Upper lobe of right lung (tissue), 1 donor: Measurements from ENCODE around the gene TSEN54. TPM values are rescaled to one million over a fixed set of nuclear protein-coding genes. Genes with fewer than 3 reads are reported as not detected.
A peak's percentile ranks its signal among the peaks of the same experiment; 100 is the strongest.

Source experiments
- ATAC-seq: fragments of 200-7000 bp; cut with Tn5 transposase; one replicate; pipeline ENCODE4 v1.9.1; 2020; ENCODE audit warnings: mild to moderate bottlenecking, moderate library complexity
- DNase-seq: peaks from one replicate; pipeline ENCODE4 v3.0.0-alpha.2; 2020
- H3K27ac ChIP-seq: fragments of 200-600 bp; one replicate; pipeline ENCODE4 v1.8.0; 2022
- H3K27me3 ChIP-seq: fragments of 200-600 bp; one replicate; pipeline ENCODE4 v1.8.0; 2022; ENCODE audit warnings: mild to moderate bottlenecking
- H3K36me3 ChIP-seq: fragments of 200-600 bp; one replicate; pipeline ENCODE4 v1.8.0; 2022
- H3K4me1 ChIP-seq: fragments of 200-600 bp; one replicate; pipeline ENCODE4 v1.8.0; 2022
- H3K4me3 ChIP-seq: fragments of 200-600 bp; one replicate; pipeline ENCODE4 v1.8.0; 2022; ENCODE audit warnings: mild to moderate bottlenecking
- H3K9me3 ChIP-seq: fragments of 200-600 bp; one replicate; pipeline ENCODE4 v1.8.0; 2022
- intact Hi-C: fragments of 100-400 bp; cut with DNase I; formaldehyde crosslinking; loops from one replicate; pipeline ENCODE4 v1.11.0; 2022
- microRNA-seq: library from miRNA; unstranded; fragments of <30 nt; microRNA quantifications from one replicate; pipeline ENCODE4 v1.2.0, GENCODE V29; 2020; ENCODE audit warnings: borderline microRNAs expressed
- total RNA-seq: library from RNA; stranded (reverse); fragmentation: NEBNext Ultra II Directional; extraction: Animal tissue kit (Norgen Biotek cat#: 25700); gene quantifications from one replicate; pipeline ENCODE4 v1.2.1, GENCODE V29; 2021
- TF ChIP-seq, protein P1 (sequence below): fragments of 200-600 bp; IDR thresholded peaks from one replicate; pipeline ENCODE4 v1.8.0; 2022; ENCODE audit warnings: antibody characterized with exemption
- donor health status: DM: no; HTN: yes; CAD: no; lungs with severe emphysema.

TSEN54 gene
- total RNA-seq, 1 donor from 2014 or later, result 21.6 TPM

DNA sequence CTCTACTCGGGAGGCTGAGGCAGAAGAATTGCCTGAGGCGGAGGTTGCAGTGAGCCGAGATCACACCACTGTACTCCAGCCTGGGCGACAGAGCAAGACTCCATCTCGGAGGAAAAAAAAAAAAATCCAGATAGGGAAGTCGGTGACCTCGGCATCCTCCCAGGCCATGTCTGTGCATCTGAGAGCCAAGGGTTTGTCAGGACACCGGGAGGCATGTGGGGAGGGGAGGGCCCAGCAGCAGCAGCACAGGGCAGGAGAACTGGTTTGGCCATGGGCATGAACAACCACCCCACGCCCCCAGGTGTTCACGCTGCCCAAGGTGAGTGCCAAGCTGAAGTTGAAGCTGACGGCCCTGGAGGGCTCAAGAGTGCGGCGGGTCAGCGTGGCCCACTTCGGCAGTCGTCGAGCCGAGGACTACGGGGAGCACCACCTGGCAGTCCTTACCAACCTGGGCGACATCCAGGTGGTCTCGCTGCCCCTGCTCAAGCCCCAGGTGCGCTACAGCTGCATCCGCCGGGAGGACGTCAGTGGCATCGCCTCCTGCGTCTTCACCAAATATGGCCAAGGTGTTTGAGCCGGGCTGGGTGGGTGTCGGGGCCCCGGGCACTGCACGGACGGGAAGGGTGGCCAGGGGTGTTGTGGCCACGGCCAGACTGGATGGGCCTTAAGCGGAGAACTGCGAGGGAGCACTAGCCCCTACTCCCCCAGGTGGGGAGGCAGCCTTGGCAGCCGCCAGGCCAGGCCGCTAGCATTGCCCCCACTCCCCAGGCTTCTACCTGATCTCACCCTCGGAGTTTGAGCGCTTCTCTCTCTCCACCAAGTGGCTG, 56.6 kb downstream of the TSEN54 start:
- H3K9me3 ChIP-seq, result no peaks in the 10 kb centered on the region
- peak; percentile 60 for DNase-seq
- H3K4me3 ChIP-seq, result no peak overlapping the region
- no peaks in the 10 kb centered on the region for H3K4me1 ChIP-seq
- ATAC-seq, result no peak
- no peaks in the 10 kb centered on the region for H3K36me3 ChIP-seq
- H3K27me3 ChIP-seq, result no peaks in the 10 kb centered on the region
- TF ChIP-seq, protein P1, sequence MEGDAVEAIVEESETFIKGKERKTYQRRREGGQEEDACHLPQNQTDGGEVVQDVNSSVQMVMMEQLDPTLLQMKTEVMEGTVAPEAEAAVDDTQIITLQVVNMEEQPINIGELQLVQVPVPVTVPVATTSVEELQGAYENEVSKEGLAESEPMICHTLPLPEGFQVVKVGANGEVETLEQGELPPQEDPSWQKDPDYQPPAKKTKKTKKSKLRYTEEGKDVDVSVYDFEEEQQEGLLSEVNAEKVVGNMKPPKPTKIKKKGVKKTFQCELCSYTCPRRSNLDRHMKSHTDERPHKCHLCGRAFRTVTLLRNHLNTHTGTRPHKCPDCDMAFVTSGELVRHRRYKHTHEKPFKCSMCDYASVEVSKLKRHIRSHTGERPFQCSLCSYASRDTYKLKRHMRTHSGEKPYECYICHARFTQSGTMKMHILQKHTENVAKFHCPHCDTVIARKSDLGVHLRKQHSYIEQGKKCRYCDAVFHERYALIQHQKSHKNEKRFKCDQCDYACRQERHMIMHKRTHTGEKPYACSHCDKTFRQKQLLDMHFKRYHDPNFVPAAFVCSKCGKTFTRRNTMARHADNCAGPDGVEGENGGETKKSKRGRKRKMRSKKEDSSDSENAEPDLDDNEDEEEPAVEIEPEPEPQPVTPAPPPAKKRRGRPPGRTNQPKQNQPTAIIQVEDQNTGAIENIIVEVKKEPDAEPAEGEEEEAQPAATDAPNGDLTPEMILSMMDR, result no peak
- intact Hi-C loops, result no loop called here
- no peak overlapping the region for H3K27ac ChIP-seq

- no peaks in the 10 kb centered on the region for H3K9me3 ChIP-seq
- H3K4me3 ChIP-seq, result no peak overlapping the region
- H3K27ac ChIP-seq, result no peak overlapping the region
- TF ChIP-seq, protein P1, result no peak
- intact Hi-C loops, result no loop called here
- no peaks in the 10 kb centered on the region for H3K36me3 ChIP-seq
- ATAC-seq (no peak), DNase-seq (no peak)
- H3K4me1 ChIP-seq, result no peaks in the 10 kb centered on the region
- no peaks in the 10 kb centered on the region for H3K27me3 ChIP-seq
These were observed 57.2 kb downstream of the TSEN54 start for GRCh38 chr17:75573540-75573957.

DNA sequence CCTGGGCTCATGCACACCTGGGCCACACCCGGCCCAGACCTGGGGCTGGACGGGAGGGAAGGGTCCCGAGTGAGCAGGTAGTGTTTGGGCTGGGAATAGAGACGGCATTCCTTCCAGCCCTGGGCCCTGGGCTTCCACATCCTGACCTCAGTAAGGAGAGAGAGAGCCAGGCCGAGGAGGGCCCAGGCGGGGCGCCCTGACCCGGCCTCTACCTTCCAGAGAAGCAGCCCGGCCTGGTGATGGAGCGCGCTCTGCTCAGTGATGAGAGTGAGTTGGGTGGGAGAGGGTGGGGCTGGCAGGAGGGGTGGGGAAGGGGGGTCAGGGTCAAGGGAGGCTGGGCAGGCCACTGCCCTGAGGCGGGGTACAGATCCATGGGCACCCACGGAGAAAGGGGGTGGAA, 57.7 kb downstream of the TSEN54 start:
- Histone ChIP-seq H3K4me1 (no peaks in the 10 kb centered on the region), H3K27me3 (no peaks in the 10 kb centered on the region), H3K36me3 (no peaks in the 10 kb centered on the region), H3K9me3 (no peaks in the 10 kb centered on the region), H3K4me3 (no peak overlapping the region), H3K27ac (no peak overlapping the region)
- intact Hi-C loops, result no loop called here
- TF ChIP-seq, protein P1, result no peak
- DNase-seq (no peak), ATAC-seq (no peak)

Small RNA genes within 50 kb of the gene (microRNA-seq; reads per million reads assigned to microRNA genes)
- gene MIR6785, result not detected

Other genes with a start within 250 kb of the TSEN54 start
- 25.7 TPM for gene MIF4GD, start 245.3 kb upstream of the TSEN54 start, total RNA-seq
- gene SLC25A19, start 227.1 kb upstream of the TSEN54 start, total RNA-seq, result 29.4 TPM
- 139 TPM for gene GRB2, start 110.8 kb upstream of the TSEN54 start, total RNA-seq
- 79.1 TPM for gene TMEM94, start 59.9 kb upstream of the TSEN54 start, total RNA-seq
- gene CASKIN2, start 991 bp upstream of the TSEN54 start, total RNA-seq, result 101 TPM
- gene LLGL2, start 9.2 kb downstream of the TSEN54 start, total RNA-seq, result 133 TPM
- 193 TPM for gene MYO15B, start 71.3 kb downstream of the TSEN54 start, total RNA-seq
- gene SMIM5, start 116.9 kb downstream of the TSEN54 start, total RNA-seq, result 0.84 TPM
- gene RECQL5, start 150.6 kb downstream of the TSEN54 start, total RNA-seq, result 43.1 TPM
- gene SAP30BP, start 150.8 kb downstream of the TSEN54 start, total RNA-seq, result 71.4 TPM
- gene ITGB4, start 204.9 kb downstream of the TSEN54 start, total RNA-seq, result 82.2 TPM
- 31.6 TPM for gene GALK1, start 248.7 kb downstream of the TSEN54 start, total RNA-seq